ENCODE measurements around the gene FDXACB1. TPM values are rescaled to one million over a fixed set of nuclear protein-coding genes. Genes with fewer than 3 reads are reported as not detected.

Gene FDXACB1
- total RNA-seq, 1 donor from 2014 or later = 1.6 TPM

DNA sequence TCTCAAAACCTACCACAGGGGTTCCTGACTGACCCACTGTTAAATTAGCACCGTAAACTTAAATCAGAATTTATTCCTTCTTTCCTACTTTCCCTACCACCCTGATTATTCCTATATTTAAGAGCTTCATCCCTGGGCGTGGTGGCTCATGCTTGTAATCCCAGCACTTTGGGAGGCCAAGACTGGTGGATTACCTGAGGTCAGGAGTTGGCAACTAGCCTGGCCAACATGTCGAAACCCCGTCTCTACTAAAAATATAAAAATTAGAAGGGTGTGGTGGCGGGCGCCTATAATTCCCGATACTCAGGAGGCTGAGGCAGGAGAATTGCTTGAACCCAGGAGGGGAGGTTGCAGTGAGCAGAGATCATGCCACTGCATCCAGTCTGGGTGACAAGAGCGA is 27.9 kb downstream of the FDXACB1 start:
- Mint-ChIP-seq H3K9me3 (ENCODE audit: low read depth) (no peaks in the 10 kb centered on the region), H3K27ac (ENCODE audit: unreplicated experiment) (no peak overlapping the region), H3K36me3 (ENCODE audit: low read depth) (peaks cover 16% of the 10 kb centered on the region), H3K27me3 (ENCODE audit: low read depth) (no peaks in the 10 kb centered on the region), H3K4me3 (ENCODE audit: unreplicated experiment) (no peak overlapping the region), H3K4me1 (ENCODE audit: low read depth) (peaks cover 17% of the 10 kb centered on the region)
- TF ChIP-seq, protein P1, sequence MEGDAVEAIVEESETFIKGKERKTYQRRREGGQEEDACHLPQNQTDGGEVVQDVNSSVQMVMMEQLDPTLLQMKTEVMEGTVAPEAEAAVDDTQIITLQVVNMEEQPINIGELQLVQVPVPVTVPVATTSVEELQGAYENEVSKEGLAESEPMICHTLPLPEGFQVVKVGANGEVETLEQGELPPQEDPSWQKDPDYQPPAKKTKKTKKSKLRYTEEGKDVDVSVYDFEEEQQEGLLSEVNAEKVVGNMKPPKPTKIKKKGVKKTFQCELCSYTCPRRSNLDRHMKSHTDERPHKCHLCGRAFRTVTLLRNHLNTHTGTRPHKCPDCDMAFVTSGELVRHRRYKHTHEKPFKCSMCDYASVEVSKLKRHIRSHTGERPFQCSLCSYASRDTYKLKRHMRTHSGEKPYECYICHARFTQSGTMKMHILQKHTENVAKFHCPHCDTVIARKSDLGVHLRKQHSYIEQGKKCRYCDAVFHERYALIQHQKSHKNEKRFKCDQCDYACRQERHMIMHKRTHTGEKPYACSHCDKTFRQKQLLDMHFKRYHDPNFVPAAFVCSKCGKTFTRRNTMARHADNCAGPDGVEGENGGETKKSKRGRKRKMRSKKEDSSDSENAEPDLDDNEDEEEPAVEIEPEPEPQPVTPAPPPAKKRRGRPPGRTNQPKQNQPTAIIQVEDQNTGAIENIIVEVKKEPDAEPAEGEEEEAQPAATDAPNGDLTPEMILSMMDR (IDR thresholded peaks at IDR 0.05) = no peak
- no peak for DNase-seq (ENCODE audit: low spot score)

DNA sequence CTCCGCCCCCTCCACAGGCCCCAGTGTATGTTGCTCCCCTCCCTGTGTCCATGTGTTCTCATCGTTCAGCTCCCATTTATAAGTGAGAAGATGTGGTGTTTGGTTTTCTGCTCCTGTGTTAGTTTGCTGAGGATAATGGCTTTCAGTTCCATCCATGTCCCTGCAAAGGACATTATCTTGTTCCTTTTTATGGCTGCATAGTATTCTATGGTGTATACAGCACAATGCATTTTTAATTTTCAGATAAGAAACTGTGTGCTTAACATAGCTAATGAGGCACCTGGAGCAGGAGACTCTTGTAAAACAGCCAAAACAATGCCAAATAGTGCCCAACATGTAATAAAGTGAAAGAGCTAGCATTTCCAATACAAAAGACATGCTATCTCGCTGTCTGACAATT is 29.3 kb downstream of the FDXACB1 start:
- H3K4me3 Mint-ChIP-seq (ENCODE audit: unreplicated experiment) = no peak overlapping the region
- DNase-seq (ENCODE audit: low spot score) = no peak
- no peaks in the 10 kb centered on the region for H3K27me3 Mint-ChIP-seq (ENCODE audit: low read depth)
- H3K27ac Mint-ChIP-seq (ENCODE audit: unreplicated experiment) = no peak overlapping the region
- H3K4me1 Mint-ChIP-seq (ENCODE audit: low read depth) = peaks cover 17% of the 10 kb centered on the region
- no peaks in the 10 kb centered on the region for H3K9me3 Mint-ChIP-seq (ENCODE audit: low read depth)
- TF ChIP-seq, protein P1 (IDR thresholded peaks at IDR 0.05) = no peak
- peaks cover 14% of the 10 kb centered on the region for H3K36me3 Mint-ChIP-seq (ENCODE audit: low read depth)

DNA sequence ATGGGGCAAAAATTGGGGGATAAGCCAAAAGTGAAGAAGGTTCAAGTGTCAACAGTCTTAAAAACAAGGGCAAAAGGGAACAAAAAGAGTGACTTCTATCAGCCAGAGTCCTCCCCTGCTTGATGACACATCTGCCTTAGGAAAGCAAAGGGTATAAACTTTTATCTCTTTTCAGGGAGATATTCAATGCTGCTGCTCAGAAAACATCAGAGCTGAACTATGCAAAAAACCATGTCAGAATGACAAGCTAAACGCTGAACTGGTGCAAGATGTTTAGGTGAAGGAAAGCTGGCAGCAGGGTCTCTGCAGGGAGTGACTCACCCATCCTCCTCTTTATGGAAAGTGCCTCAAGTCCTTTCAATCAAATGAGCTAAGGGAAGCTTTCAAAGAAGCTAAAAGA is 32.3 kb downstream of the FDXACB1 start:
- DNase-seq (ENCODE audit: low spot score) = no peak
- Mint-ChIP-seq H3K9me3 (ENCODE audit: low read depth) (no peaks in the 10 kb centered on the region), H3K4me3 (ENCODE audit: unreplicated experiment) (no peak overlapping the region), H3K36me3 (ENCODE audit: low read depth) (peaks cover 11% of the 10 kb centered on the region), H3K4me1 (ENCODE audit: low read depth) (peaks cover 21% of the 10 kb centered on the region), H3K27ac (ENCODE audit: unreplicated experiment) (no peak overlapping the region), H3K27me3 (ENCODE audit: low read depth) (no peaks in the 10 kb centered on the region)
- TF ChIP-seq, protein P1 (IDR thresholded peaks at IDR 0.05) = no peak

DNA sequence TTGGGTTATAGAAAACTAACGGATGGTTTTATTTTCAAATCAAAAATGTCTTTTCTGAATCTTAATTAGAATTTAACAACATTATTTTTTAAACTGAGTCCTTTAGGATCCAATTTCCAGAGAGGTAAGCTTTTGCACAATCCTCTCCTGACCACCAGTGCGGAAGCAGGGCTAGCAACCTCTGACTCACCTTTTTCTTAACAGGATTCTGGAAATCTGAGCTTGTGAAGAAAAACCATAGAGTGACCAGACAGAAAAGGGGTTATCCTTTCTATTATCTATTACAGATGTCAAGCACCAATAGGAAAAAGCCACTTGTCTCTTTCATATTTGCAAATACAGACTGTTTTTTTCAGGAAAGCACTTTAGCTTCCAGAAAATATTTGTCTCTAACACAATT is 32.9 kb downstream of the FDXACB1 start:
- Mint-ChIP-seq H3K4me1 (ENCODE audit: low read depth) (peaks cover 27% of the 10 kb centered on the region), H3K9me3 (ENCODE audit: low read depth) (no peaks in the 10 kb centered on the region), H3K36me3 (ENCODE audit: low read depth) (peaks cover 11% of the 10 kb centered on the region), H3K27ac (ENCODE audit: unreplicated experiment) (no peak overlapping the region), H3K27me3 (ENCODE audit: low read depth) (no peaks in the 10 kb centered on the region), H3K4me3 (ENCODE audit: unreplicated experiment) (no peak overlapping the region)
- TF ChIP-seq, protein P1 (IDR thresholded peaks at IDR 0.05) = no peak
- DNase-seq (ENCODE audit: low spot score) = no peak

DNA sequence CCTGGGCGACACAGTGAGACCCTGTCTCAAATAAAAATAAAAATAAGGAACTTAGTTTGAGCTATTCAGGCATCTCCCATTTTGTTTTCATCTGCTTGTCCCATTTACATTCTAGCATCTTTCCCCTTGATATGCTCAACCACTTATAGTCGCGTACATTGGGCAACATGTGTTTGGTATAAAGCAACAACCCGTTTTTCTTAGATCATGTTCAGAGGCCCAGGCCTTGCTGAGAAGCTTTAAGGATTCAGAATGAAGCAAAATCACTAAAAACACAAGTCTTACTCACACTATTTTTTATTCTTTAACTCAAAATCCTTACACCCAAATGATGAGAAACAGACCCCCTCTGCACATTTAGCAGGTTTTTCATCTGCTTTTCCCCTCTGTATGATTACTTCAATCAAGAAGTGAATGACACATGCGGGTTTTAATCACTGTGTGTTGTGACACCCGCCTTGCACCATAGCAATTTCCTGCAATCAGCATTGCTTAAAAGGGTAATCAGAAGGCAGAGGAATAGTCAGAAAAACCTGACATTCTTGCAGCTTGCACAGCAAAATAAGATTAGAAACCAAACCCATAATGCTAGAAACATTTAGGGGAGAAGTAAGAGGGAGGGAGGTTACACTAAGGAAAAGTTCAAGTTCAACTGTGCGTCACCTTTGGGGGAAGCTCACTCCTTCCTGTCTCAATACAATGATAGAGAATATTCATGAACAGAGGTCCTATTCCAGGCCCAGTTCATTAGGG is 33.5 kb downstream of the FDXACB1 start:
- DNase-seq (ENCODE audit: low spot score) = no peak
- no peak overlapping the region for H3K27ac Mint-ChIP-seq (ENCODE audit: unreplicated experiment)
- no peaks in the 10 kb centered on the region for H3K9me3 Mint-ChIP-seq (ENCODE audit: low read depth)
- H3K4me3 Mint-ChIP-seq (ENCODE audit: unreplicated experiment) = no peak overlapping the region
- TF ChIP-seq, protein P1 (IDR thresholded peaks at IDR 0.05) = no peak
- H3K27me3 Mint-ChIP-seq (ENCODE audit: low read depth) = no peaks in the 10 kb centered on the region
- H3K36me3 Mint-ChIP-seq (ENCODE audit: low read depth) = peaks cover 11% of the 10 kb centered on the region
- peaks cover 31% of the 10 kb centered on the region for H3K4me1 Mint-ChIP-seq (ENCODE audit: low read depth)
